GM19397 (cell line): ENCODE data around the gene PRKCH.
A peak's percentile ranks its signal among the peaks of the same experiment; 100 is the strongest.
"Not testable (repeated sequence)": the region's sequence is repeated elsewhere in the genome, so short reads cannot be mapped to it uniquely, and the experiment has no call there.

Experiments used
- ATAC-seq: cut with Tn5 transposase; IDR thresholded peaks from one replicate; pipeline ENCODE4 v1.9.1; 2021; ENCODE audit warnings: mild to moderate bottlenecking, moderate library complexity; ENCODE audit not compliant: unreplicated experiment

The PRKCH gene

DNA sequence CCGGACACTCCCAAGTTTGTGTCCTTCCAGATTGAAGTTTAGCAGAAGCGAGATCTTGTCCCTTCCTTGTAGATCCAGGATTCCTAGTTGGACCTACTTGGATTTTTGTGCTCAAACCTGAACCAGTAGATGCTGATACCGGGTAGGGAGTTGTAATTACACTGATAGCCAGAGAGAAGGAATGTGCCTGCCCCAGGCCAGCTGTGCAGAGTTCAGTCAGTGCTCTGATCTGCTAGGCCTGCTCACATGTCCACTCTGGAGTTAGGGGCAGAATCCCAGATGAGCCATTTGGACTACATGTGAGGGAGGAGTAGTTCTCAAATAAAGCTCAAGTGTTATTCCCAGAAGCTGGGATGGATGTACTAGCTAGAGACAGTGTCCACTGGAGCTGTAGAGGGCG lies 65.7 kb downstream of the PRKCH start:
- no peak for ATAC-seq

DNA sequence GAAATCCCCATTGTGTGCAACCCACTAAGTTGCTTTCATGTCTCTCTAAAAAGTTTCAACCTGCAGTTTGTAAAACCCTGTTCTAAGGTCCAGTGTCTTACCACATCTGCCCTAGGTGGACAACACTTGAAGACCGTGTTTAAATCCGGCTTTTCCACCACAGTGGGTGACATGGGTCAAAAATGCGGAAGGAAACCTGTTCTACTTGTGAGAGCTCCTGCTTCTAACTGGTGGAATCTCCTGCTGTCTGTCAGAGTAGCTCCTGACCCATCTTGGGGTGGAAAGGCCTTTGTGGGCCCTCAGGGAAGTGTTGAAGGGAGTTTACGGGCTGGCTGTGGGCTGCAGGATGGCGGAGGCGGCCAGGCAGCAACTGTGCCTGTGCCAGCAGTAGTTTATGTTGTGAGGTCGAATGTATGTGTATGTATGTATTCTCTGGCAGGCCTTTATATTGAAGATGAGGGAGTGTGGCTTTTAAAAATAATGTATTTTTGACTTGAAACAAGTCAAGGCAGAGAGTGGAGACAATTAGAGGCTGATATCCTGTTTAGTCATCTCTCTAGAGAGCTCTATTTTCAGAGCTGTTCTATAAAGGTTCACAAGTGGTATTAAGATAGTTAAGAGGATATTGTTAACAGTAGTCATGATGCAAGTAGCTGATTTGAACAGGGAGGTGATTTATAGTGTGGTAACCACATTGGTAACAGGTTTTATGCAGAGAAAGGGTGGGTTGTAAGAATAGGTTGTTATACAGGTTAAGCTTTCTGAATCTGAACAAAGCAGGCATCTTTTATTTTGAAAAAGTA lies 67.0 kb downstream of the PRKCH start:
- ATAC-seq, result peak; percentile 59

DNA sequence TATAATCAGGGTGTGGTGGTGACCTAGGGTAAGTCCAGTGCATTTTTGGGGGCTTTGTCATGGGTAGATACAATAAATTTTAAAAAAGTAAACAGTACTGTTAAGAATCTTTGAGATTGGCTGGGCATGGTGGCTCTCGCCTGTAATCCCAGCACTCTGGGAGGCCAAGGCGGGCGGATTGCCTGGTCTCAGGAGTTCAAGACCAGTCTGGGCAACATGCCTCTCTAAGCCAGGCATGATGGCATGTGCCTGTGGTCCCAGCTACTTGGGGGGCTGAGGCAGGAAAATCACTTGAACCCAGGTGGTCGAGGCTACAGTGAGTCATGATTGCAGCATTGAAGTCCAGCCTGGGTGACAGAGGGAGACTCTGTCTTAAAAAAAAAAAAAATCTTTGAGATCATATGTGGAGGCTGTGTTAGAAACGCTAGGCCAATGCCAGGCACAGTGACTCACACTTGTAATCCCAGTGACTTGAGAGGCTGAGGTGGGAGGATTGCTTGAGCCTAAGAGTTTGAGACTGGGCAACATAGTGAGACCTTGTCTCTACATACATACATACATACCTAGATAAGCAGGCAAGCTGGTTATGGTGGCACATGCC lies 67.7 kb downstream of the PRKCH start:
- ATAC-seq, result no peak

- ATAC-seq, result no peak
Observed at GRCh38 chr14:61391119-61391518, 69.7 kb downstream of the PRKCH start.

GRCh38 chr14:61392297-61392696 lies 70.9 kb downstream of the PRKCH start:
- no peak for ATAC-seq

DNA sequence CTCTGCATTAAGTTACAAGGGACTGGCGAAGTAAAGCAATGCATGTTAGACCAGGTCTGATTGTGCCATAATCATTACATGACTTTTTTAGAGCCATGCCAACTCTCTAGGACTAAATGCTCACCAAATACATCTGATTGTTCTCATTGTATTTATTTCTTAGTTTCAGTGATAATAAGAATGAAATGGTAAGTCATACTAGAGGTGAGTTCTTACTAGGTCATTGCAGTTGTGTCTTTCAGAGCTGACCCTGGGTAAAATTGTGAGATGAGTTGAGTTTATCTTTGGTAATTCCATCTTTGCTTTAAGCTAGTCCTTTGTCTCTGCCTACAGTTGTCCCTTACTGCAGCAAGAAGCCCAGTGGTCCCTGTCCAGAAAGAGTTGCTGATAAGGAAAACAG lies 73.2 kb downstream of the PRKCH start:
- ATAC-seq, result no peak

DNA sequence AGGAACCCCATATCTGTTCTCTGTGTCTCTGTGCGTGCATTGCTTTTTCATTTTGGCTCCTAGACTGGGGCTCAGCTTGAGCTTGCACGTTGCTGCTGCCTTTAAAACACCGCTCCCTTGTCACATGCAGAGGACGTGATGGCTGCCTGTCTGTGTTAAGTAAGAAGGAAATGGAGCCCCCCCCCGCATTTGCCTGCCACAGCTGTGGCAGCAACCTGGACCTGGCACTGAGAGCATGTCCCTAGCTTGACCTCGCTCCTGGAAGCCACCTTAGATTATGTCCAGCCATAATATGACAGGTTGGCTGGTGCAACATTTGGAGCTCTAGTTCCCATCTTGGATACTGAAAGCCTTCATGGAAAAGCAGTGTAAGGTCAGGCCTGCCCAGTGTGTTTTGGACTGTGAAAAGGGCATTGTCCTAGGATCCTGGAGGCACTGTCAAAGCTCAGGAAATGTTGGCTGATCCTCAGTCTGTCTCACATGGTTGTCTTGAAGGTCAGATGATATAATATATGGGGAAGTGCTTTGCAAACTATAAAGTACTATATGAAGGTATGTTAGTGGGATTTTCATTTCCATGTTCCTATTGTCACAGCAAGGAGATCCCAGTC lies 73.8 kb downstream of the PRKCH start:
- ATAC-seq, result no peak

DNA sequence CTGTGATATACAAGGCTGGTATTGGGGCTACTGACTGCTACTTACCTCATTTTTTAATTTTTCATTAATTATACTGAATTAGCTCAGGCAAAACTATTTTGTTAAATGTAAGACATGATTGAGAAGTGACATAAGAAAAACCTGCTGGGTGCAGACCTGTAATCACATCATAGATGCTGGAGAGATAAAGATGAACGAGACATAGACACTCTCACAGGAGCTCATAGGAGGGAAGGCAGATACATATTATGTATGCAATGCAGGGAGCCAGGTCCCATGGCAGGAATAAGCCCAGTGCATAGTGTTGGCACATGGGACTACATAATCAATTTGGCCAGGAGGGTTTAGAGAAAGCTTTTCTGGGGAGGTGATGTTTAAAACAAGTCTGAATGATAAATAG lies 74.9 kb downstream of the PRKCH start:
- no peak for ATAC-seq

DNA sequence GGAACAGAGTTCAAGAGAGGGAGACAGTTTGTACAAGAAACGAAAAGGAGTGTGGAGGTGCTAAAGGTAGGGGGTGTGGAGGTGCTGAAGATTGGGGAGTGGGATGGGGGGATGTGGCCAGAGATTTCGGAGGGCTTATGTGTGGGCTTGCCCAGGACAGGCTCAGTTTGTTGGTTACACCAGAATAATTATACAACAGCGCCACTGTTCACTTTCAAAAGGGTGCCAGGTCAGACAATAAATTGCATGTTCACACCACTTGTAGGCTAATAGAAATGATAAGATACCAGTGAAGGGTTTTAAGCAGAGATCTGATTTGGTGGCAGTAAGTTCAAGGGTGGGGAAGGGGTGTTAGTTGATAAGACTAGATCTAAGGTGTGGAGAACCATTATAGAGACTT lies 75.3 kb downstream of the PRKCH start:
- ATAC-seq, result no peak

DNA sequence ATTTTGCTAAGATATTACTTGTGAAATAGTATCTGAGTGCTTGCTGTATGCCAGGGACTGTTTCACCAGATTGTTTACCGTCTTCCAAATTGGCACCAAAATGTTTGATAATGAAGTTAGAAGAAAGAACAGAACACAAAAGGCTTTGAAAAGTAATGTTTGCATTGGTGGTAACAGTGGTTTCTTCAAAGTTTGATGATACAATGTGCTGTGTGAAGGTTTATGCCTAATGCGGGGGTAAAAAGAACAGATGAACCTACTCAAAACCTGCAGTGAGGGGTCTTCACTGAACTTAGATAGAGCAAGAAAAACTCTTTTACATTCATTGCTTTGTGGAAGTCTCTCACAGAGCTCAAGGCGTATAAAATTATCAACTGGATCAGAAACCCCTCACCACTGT lies 76.2 kb downstream of the PRKCH start:
- ATAC-seq, result no peak

- no peak for ATAC-seq
Observed at GRCh38 chr14:61398221-61398620, 76.8 kb downstream of the PRKCH start.

DNA sequence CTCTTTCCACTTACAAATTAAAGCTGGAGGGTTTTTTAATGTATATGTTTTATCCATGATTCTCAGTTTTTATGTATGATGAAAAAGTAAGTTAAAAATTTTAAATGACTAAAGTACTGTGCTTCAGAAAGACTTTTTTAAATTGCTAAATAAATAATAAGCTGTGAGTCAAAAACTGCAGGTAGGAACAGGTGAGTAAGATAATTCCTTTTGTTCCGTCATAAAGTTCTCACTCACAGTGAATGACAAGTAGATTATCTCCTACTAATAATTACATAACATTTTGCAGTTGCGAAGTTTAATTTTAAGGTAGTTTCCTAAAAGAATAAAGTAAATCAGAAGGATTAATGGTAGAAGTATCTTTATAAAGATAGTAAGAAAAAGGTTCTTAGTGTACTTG lies 78.0 kb downstream of the PRKCH start:
- ATAC-seq, result no peak

DNA sequence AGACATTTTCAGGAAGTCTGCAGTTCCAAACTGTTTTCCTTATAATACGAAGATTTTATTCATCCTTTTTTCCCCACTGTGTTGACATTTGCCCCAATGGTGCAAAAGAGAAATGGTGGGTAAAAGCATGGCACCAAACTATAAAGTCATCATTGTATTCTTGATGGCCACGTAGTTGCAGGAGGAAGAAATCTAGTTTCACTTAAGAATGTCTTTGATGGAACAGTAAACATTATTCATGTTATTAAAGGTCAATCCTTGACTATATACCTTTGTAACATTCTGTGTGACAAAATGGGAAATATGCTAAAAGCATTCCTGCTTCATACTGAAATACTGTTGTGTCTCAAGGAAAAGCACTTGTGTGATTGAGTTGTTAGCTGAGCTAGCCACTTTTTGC lies 80.1 kb downstream of the PRKCH start:
- no peak for ATAC-seq

- no peak for ATAC-seq
Observed at GRCh38 chr14:61403411-61403810, 82.0 kb downstream of the PRKCH start.

DNA sequence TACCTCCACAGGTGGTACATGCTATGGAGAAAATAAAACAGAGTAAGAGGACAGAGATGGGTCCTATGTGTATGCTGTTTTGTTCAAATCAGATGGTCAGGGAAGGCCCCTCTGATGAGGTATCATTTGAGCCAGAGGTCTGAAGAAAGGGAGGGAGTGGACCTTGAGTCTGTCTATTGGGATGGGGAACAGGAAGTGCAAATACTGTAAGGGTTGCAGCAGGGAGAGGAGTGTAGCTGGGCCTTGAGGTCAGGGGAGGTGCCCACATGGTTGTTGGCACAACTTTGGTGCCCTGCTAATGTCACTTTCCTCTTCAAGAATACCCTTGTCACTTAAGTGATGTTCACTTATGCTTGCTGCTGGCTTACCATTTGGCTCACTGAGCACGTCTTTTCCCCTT lies 83.3 kb downstream of the PRKCH start:
- ATAC-seq, result no peak

- ATAC-seq, result no peak
Observed at GRCh38 chr14:61406198-61406597, 84.8 kb downstream of the PRKCH start.

DNA sequence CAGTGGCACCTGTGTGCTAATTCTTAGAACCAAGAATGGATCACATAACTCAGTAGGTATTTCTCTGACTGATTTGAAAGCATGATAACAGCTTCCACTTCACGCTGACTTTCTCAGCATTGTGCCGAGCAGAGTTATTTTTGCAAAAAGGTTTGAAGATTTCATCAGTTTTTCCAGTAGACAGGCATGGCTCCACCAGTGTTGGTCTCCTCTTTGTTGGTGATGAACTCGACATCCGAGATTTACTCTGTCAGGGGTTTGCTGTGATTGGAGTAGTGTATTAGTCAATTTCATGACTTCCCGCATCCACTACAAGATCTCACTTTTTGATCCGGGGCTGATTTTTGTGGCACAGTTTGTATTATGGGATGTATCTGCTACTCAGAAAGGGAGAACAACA lies 85.3 kb downstream of the PRKCH start:
- no peak for ATAC-seq

DNA sequence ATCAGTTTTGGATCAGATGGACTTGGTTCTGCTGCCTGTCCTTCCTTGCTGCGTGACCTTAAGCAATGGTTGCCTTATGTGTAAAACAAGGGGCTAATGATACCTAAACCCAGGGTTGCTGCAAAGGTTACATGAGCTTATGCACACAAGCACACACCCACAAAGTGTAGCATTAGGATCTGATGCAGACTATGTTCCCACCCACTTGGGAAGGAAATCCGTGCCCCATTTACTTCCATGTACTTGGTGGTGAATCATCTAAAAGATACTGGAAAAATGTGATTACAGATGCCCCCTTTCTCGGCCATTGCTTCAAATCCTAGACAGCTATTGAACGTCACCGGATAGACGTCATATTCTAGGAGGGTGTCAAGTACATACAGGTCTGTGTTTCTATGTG lies 87.1 kb downstream of the PRKCH start:
- ATAC-seq, result no peak

DNA sequence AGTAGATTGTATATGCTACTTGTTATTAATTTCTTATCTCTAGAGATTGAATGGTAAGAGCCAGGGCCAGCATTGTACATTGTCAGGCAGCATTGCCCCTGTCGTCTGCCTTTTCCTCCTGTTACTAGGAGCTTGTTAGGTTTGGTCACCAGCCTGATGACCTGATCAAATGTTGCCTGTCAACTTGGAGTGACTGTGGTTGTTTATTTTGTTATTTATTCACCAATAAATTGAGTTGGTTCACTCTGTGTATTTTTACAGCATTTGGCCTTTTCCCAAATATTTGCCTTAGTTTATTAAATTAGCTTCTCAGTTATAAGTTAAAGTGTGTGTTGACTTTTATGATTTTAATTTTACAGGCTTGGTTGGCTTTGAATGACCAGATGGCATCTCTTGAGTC lies 88.4 kb downstream of the PRKCH start:
- ATAC-seq, result no peak

DNA sequence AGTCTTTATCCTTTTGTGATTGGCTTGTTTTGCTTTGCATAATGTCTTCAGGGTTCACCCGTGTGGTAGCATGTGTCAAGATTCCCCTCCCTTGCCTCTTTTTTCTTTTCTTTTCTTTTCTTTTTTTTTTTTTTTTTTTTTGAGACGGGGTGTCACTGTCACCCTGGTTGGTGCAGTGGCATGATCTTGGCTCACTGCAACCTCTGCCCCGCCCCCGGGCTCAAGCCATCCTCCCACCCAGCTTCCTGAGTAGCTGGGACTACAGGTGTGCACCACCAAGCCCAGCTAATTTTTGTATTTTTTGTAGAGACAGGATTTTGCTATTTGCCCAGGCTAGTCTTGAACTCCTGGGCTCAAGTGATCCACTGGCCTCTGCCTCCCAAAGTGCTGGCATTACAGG lies 94.6 kb downstream of the PRKCH start:
- not testable (repeated sequence) for ATAC-seq

DNA sequence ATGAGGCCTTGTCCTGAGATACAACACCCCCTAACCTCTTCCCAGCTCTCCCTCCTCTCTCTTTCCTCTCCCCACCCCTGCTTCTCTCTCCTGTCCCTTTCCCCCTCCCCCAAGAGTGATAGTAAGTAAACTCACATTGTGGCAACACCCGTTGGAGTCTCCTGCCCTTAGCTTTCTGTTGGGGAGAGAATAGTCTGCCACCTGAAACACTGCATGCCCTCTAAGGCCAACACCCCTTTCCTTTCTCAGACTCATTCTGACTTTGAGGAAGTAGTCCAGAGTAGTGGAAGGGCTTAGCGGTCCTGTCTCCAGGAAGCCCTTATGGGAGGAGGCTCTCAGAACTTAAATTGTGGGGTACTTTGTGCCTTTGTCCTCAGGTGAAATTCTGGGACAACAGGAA lies 95.2 kb downstream of the PRKCH start:
- ATAC-seq, result no peak

DNA sequence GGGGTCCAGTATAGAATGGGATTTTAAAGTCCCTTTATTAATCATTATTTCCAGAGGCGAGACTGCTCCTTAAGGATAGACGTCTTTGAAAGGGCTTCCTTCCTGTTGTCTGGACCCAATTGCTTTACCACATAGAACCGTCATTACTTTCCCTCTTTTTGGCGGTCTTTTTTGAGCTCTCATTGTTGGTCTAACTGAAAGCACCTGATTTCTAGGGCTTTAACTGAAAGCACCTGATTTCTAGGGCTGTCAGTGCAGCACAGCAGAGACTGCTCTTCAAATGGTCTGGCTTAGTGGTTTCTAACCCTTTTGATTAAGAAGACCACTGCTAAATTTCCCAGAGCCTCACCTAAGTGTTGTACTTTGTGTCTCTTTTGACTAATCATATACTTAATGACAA lies 95.8 kb downstream of the PRKCH start:
- no peak for ATAC-seq
